NCI-H128 (cell line): Measurements from ENCODE around the gene FAM200B.
"Not testable (repeated sequence)": the region's sequence is repeated elsewhere in the genome, so short reads cannot be mapped to it uniquely, and the experiment has no call there.

Experiments
- DNase-seq: peaks from one replicate; lab custom pipeline; 2025; ENCODE audit not compliant: unreplicated experiment; lab: John Stamatoyannopoulos, UW

FAM200B gene

DNA sequence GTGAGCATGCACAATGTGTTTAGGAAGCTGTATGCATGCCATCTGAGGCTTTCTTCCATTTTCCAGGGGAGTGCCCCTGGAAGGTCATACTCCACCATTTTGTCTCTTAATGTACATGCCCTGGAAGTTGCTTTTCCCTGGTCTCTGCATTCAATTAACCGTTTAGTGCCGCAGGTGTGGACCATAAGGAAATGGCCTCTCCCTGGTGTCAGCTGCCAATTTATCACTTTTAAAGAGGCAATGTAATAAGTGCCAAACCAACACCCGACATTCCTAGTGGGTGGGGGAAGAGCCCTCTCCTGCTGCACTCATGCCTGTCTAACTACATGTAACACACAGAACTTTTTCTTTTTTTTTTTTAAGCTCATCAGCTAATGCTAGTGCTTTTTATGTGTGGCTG lies 14.1 kb downstream of the FAM200B start:
- DNase-seq = no peak

DNA sequence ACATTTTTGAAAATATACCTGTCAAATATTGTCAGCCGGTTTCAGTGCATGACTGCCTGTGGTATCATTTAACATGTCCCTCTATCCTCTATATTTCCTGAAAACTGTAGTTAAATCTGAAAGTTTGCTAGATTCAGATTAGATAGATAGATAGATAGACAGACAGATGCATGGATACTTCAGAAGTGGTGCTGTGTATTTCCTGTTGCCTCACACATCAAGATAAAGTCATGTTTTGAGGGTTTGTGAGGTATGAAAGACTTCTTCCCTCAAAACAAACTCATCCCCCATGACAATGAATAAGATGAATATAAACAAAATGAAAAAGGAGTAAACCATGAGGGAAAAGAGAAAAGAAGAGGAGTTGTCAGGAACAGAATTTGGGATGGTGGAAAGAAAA lies 15.2 kb downstream of the FAM200B start:
- DNase-seq = no peak

DNA sequence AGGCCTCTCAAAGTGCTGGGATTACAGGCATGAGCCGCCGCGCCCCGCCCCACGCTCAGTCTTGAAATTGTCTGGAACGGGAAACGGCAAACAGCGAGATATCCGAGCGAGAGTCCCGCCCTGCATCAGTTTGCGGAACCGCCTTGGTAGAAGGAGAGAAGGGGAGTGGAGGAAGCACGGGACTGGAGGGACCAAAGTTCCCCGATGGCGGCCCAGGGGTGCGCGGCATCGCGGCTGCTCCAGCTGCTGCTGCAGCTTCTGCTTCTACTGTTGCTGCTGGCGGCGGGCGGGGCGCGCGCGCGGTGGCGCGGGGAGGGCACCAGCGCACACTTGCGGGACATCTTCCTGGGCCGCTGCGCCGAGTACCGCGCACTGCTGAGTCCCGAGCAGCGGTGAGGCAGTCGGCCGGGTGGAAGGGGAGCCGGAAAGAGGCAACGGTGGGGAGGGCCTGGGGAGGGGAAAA lies 21.3 kb downstream of the FAM200B start, which contains the start of gene BST1:
TSS of gene BST1 (plus strand) at position 125 of the 463 bp plus-strand sequence. CDS start at position 205, 80 bp downstream.
- no peak for DNase-seq

GRCh38 chr4:15703439-15703838 lies 21.8 kb downstream of the FAM200B start:
- no peak for DNase-seq

DNA sequence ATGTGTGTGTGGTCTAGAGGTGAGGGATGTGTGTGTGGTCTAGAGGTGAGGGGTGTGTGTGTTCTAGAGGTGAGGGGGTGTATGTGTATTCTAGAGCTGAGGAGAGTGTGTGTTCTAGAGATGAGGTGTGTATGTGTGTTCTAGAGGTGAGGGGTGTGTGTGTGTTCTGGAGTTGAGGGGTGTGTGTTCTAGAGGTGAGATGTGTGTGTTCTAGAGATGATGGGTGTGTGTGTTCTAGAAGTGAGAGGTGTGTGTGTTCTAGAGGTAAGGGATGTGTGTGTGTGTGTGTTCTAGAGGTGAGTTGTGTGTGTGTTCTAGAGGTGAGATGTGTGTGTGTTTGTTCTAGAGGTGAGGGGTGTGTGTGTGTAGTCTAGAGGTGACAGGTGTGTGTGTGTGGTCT lies 22.5 kb downstream of the FAM200B start:
- DNase-seq = no peak

GRCh38 chr4:15706646-15707362 lies 25.2 kb downstream of the FAM200B start:
- DNase-seq = no peak

- DNase-seq = no peak
Measured at GRCh38 chr4:15707363-15707715, 25.7 kb downstream of the FAM200B start.

DNA sequence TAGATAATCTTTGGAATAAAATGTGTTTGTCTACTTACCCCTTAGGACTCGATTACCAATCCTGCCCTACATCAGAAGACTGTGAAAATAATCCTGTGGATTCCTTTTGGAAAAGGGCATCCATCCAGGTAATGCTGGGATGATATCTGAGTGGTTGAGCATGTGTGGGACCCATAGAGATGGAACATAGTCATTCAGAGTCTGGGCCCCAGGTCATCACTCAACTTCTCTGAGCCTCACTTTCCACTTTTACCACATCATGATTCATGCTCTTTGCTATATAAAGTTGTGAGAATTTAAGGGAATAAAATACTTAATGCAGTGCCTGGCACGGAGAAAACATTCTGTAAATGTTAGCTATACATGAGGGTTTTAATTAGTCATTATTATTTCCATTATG lies 30.1 kb downstream of the FAM200B start:
- no peak for DNase-seq

- no peak for DNase-seq
Measured at GRCh38 chr4:15712214-15712613, 30.6 kb downstream of the FAM200B start.

DNA sequence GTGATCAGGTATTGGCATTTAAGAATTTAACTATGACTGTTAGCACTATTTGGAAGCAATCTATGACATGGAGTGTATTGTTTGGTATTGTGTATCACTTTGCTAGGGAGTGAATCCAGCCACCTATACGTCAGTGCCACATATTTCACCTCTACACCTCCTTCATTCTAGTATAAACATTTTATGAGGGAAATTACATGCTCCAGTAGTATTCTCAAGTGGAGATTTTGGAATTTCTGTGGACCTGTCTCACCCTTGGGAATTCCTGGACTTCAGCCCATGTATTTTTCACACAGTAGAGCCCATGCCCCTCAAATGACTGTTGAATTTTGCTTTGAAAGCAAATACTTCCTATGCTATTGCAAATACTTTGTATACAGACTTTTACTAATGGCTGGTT lies 32.5 kb downstream of the FAM200B start:
- DNase-seq = no peak

DNA sequence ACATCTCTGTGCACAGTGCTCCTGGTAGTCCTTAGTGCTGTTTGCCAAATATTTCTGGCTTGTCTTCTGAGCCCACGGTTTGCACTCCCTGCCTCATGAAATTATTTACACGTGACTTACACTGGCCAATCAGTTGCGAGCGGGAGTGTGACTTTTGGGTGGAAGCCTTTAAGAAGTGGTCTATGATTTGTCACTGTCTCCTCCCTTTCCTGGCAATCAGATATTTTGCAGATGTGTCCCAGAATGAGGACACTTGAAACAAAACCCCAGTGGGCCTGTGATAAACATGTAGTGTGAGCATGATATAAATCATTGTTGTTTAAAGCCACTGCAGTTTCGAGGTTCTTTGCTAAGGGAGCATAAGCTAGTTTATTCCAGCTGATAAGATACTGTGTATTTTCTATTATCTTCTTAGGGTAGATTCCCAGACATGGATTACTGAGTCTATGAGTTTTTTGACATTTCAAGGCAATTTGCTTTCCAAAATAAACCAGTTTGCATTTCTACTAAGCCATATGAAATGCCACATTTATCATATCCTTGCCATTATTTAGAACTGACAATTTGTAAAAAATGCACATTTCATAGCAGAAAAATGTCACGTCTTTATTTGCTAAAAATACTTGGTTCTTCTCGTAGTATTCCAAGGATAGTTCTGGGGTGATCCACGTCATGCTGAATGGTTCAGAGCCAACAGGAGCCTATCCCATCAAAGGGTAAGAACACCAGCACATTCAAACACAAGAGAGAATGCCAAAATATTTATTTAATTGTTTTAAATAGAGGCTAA lies 33.2 kb downstream of the FAM200B start:
- no peak for DNase-seq

DNA sequence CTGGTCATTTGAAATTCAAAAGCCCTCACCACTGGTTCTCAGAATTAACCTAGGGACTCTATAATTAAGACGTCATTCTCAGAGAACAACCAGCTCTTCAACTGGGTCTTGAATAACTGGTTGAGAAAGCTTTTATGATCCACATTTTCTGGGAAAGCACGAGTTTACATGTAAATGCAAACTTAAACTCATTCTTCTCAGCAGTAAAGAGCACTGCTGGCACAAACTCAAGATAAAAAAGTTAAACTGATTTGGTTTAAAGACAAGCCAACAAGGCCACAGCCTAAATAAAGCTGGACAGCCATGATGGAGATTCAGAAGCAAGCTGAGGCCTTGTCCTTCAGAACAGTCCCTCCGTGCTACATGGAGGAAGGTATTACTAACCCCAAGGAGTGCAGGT lies 34.5 kb downstream of the FAM200B start:
- no peak for DNase-seq

- DNase-seq = no peak
Measured at GRCh38 chr4:15717086-15717485, 35.5 kb downstream of the FAM200B start.

GRCh38 chr4:15717657-15718416 lies 36.2 kb downstream of the FAM200B start:
- no peak for DNase-seq

DNA sequence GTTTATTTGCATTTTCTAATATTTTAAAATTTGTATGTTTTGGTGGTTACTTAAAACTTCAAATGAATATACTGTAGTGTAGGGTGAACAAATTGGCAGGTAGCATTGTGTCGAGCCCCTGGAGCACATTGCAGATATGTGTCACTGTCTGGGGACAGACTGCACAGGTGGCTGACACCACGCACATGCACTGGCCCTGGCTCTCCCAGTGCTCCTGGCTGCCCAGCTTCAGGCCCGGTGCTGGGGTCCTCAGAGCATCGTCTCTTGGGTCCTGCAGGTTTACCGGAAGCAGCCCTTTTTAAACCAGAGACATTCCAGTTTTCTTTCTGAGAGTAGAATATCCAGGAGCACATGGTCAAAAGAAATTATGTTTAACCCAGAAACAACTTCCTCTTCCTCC lies 36.8 kb downstream of the FAM200B start:
- DNase-seq = no peak

DNA sequence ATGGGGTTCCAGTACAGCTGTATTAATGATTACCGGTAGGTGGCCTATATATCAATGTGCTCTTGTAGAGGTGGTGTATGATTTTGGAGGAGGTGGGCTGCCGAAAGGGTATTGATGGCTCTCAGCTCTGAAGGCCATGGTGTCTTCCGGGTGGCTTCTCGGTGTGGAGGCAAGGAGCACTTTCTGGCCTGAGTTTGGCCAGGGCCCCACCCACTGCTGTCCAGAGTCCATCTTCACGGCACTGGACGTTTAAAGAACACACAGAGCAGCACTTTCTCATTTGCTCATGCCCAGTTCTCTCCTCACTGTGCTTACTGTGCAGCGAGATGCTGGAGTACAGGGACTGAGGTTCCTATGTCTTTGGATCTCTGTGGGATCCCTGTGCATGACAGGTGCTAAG lies 37.3 kb downstream of the FAM200B start:
- DNase-seq = no peak

GRCh38 chr4:15719506-15719905 lies 37.9 kb downstream of the FAM200B start:
- no peak for DNase-seq

DNA sequence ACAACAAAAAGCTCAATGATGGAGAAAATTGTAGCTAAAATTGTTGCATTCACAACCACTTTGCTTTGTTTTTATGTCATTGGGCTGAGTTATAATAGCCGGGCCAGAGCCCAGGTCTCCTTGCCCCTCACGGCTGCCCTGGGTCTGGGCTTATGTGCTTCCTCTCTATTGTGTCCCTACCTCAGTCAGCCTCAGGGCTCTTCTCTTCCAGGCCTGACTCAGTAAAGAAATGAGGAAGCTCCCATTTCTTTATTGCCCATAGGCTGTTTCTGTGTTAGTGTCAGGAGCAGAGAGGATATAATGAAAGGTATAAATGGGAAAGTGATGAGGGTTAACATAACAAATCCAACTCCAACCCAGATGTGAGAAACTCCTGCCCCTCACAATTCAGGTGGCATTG lies 39.2 kb downstream of the FAM200B start:
- DNase-seq = no peak

GRCh38 chr4:15725608-15726007 lies 44.0 kb downstream of the FAM200B start:
- DNase-seq = no peak

DNA sequence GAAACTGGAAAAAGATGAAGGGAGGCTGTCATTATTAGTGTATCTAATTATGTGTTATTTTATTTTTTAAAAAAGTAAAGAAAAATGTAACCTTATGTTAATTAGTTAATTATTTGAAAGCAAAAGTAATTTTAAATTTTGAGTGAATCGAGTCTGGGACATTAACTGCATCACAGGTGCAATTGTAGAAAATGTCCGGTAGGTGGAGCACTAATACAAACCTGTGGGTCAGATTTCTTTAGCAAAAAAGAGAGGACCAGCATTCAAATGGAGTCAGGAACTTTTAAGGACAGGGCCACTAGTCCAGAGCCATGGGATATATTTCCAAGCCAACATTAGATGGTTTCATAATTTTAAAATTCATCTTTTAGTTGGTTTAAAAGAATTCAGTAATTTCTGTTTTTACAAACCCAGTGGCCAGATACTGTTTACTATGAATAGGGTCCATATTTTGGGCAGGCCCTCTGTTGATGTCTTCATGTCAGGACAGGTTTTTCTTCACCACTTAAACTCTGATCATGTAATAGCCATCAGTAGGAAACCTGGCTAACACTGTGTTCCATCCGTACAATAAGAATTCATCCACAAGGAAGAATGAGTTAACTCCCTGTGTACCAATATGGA lies 48.4 kb downstream of the FAM200B start:
- DNase-seq = no peak

DNA sequence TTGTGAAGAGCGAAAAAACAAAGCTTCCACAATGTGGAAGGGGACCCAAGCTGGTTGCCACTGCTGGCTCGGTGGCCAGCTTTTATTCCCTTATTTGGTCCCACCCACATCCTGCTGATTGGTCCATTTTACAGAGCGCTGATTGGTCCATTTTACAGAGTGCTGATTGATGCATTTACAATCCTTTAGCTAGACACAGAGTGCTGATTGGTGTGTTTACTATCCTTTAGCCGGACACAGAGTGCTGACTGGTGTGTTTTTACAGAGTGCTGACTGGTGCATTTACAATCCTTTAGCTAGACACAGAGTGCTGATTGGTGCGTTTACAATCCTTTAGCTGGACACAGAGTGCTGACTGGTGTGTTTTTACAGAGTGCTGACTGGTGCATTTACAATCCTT lies 51.4 kb downstream of the FAM200B start:
- DNase-seq = not testable (repeated sequence)
